Ovary (tissue), 9 donors: ENCODE data around the gene TPST2. TPM values are rescaled to one million over a fixed set of nuclear protein-coding genes. Genes with fewer than 3 reads are reported as not detected.
A peak's percentile ranks its signal among the peaks of the same experiment; 100 is the strongest.

Source experiments
- DNase-seq, 5 donors: peaks; one replicate each; pipeline ENCODE4 v3.0.0-alpha.2; 2019 to 2020
- H3K27ac ChIP-seq, 2 donors: fragments of 200-600 bp; one replicate each; pipeline versions ENCODE4 v1.5.1 to v1.8.0; 2019 to 2022
- H3K27me3 ChIP-seq: fragments of 200-600 bp; one replicate; pipeline ENCODE4 v1.8.0; 2022
- H3K36me3 ChIP-seq: fragments of 200-600 bp; sonication (generic); one replicate; pipeline ENCODE4 v1.5.1; 2019
- H3K4me1 ChIP-seq: one replicate; pipeline ENCODE4 v1.8.1; 2013; ENCODE audit warnings: mild to moderate bottlenecking, moderate library complexity; ENCODE audit not compliant: insufficient read depth
- H3K4me3 ChIP-seq: fragments of 200-600 bp; sonication (generic); one replicate; pipeline ENCODE4 v1.5.1; 2017
- H3K9me3 ChIP-seq, 2 donors: fragments of 200-600 bp in 1 of 2; sonication (generic) in 1 of 2; one replicate each; pipeline versions ENCODE4 v1.5.1 to v1.8.1; 2013 to 2019; ENCODE audit warnings: mild to moderate bottlenecking in 1 of 2, moderate library complexity in 1 of 2
- EP300 ChIP-seq: sonication (generic); formaldehyde crosslinking; IDR thresholded peaks from one replicate; pipeline ENCODE4 v1.6.1; 2017; ENCODE audit warnings: antibody characterized with exemption
- POLR2A ChIP-seq: fragments of 450-650 bp; IDR thresholded peaks from one replicate; pipeline ENCODE4 v1.6.1; 2017; ENCODE audit warnings: antibody characterized with exemption, mild to moderate bottlenecking, moderate library complexity
- WGBS, 3 donors: extraction: QIAGEN DNeasy Blood & Tissue Kit in 1 of 3; methylation state at CpG; one replicate each; pipeline versions ENCODE4 v1.1.5 to v1.1.7; 2013 to 2017; 5-methylcytosine and 5-hydroxymethylcytosine counted together
- intact Hi-C, 4 donors: fragments of 100-400 bp; cut with DNase I; formaldehyde crosslinking; loops; one replicate each; pipeline versions ENCODE4 v1.11.0 to v1.15.1; 2022 to 2023
- polyA plus RNA-seq, 2 donors: library from polyadenylated mRNA; stranded (reverse); fragments of 200-250 nt in 1 of 2; fragments of 350-450 nt in 1 of 2; fragmentation: Illumina TruSeq in 1 of 2; extraction: RNeasy Lipid Tissue Mini Kit (QIAGEN cat#74804) in 1 of 2; gene quantifications; one replicate each; pipeline ENCODE4 v1.2.3, GENCODE V29; 2013 to 2014
- total RNA-seq, 7 donors: library from RNA; depleted of rRNA in 2 of 7; stranded (reverse); fragments of >200 nt in 2 of 7; fragmentation: NEBNext Ultra II Directional in 3 of 7; extraction: Animal tissue kit (Norgen Biotek cat#: 25700) in 3 of 7; gene quantifications; one replicate each; pipeline versions ENCODE4 v1.1.0 to v1.2.4, GENCODE V29; 2016 to 2023
- TF ChIP-seq, protein P1 (sequence below), 3 donors: fragments of 450-650 bp in 2 of 3; fragments of 200-600 bp in 1 of 3; IDR thresholded peaks; one replicate each; pipeline versions ENCODE4 v1.5.1 to v1.8.0; 2016 to 2022; ENCODE audit warnings: antibody characterized with exemption in 3 of 3, mild to moderate bottlenecking in 1 of 3
- donor health status: DM: no; HTN: no; CAD: no; lungs with moderate emphysema.
- donor health status: DM: no; HTN: no; CAD: no.
- donor health status: Bipolar disorder and iron deficiency.
- donor health status: DM: yes; HTN: yes; CAD: no.
- donor health status: DM: no; HTN: no; CAD: no.
- donor health status: DM: yes; HTN: yes; CAD: no.

TPST2 gene
- total and polyA plus RNA-seq, 9 donors = 10.5 to 28.5 (median 15.0) TPM

- H3K27ac ChIP-seq = no peak overlapping the region
- TF ChIP-seq, protein P1, sequence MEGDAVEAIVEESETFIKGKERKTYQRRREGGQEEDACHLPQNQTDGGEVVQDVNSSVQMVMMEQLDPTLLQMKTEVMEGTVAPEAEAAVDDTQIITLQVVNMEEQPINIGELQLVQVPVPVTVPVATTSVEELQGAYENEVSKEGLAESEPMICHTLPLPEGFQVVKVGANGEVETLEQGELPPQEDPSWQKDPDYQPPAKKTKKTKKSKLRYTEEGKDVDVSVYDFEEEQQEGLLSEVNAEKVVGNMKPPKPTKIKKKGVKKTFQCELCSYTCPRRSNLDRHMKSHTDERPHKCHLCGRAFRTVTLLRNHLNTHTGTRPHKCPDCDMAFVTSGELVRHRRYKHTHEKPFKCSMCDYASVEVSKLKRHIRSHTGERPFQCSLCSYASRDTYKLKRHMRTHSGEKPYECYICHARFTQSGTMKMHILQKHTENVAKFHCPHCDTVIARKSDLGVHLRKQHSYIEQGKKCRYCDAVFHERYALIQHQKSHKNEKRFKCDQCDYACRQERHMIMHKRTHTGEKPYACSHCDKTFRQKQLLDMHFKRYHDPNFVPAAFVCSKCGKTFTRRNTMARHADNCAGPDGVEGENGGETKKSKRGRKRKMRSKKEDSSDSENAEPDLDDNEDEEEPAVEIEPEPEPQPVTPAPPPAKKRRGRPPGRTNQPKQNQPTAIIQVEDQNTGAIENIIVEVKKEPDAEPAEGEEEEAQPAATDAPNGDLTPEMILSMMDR (IDR thresholded peaks at IDR 0.05) = no peak
- TF ChIP-seq POLR2A (no peak), EP300 (no peak)
- H3K27me3 ChIP-seq = no peaks in the 10 kb centered on the region
- no peak for DNase-seq
- no peaks in the 10 kb centered on the region for H3K9me3 ChIP-seq
- intact Hi-C loops = loop anchor here in 1 of 4 donors (10.0 kb wide), 1 partner anchor 103 kb away; no protein-coding TSS in a partner anchor
- WGBS, 3 donors = 81 to 84% (median 83%) methylated on average over 4 of the region's 4 CpGs
- no peaks in the 10 kb centered on the region for H3K36me3 ChIP-seq
- H3K4me3 ChIP-seq = no peak overlapping the region
- H3K4me1 ChIP-seq = peaks cover 14% of the 10 kb centered on the region
These were observed 108.2 kb downstream of the TPST2 start for GRCh38 chr22:26481694-26482093.

DNA sequence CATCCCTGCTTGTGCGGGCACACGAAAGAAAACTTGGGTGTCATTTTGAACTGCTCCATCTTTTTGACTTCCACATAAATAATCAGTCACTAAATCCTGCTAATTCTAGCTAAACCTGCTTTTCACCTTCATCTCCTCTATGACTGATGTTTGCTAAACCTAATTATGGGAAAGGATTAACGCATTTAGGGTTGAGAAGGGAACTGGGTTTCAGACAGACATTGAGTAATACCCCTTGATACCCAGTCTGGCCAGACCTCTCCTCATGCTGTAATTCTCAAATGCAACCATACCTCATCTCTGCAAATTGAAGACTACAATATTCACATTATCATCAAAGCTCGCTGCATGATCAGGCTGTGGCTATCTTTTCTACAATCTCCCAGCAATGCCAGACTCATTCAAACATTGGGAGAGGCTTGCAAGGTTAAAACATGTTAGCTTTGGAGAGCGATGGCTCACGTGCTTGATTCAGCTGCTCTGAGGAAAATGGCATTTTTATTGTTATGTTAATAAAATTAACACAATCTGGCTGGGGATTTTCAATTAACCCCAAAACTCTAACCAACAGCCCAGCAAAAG is 108.7 kb downstream of the TPST2 start:
- Histone ChIP-seq H3K27ac (no peak overlapping the region), H3K27me3 (no peaks in the 10 kb centered on the region), H3K36me3 (no peaks in the 10 kb centered on the region), H3K9me3 (no peaks in the 10 kb centered on the region), H3K4me1 (peaks cover 14% of the 10 kb centered on the region), H3K4me3 (no peak overlapping the region)
- intact Hi-C loops = loop anchor here in 1 of 4 donors (10.0 kb wide), 1 partner anchor 104 kb away; no protein-coding TSS in a partner anchor
- WGBS, 3 donors = 72 to 75% (median 73%) methylated on average over 6 of the region's 6 CpGs
- no peak for DNase-seq
- TF ChIP-seq POLR2A = no peak
- TF ChIP-seq, protein P1 (IDR thresholded peaks at IDR 0.05) = no peak
- TF ChIP-seq EP300 = no peak

DNA sequence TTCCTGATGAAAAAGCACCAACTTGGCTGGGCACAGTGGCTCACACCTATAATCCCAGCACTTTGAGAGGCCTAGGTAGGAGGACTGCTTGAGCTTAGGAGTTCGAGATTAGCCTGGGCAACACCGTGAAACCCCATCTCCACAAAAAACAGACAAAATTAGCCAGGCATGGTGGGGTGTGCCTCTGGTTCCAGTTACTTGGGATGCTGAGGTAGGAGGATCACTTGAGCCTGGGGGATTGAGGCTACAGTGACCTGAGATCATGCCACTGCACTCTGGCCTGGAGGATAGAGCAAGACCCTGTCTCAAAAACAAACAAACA is 109.4 kb downstream of the TPST2 start:
- WGBS, 3 donors = 75 to 89% (median 79%) methylated on average over 2 of the region's 2 CpGs
- Histone ChIP-seq H3K27ac (no peak overlapping the region), H3K9me3 (no peaks in the 10 kb centered on the region), H3K36me3 (no peaks in the 10 kb centered on the region), H3K4me3 (no peak overlapping the region), H3K27me3 (no peaks in the 10 kb centered on the region), H3K4me1 (peaks cover 14% of the 10 kb centered on the region)
- DNase-seq = no peak
- TF ChIP-seq, protein P1 (IDR thresholded peaks at IDR 0.05) = no peak
- TF ChIP-seq POLR2A = no peak
- no peak for TF ChIP-seq EP300
- intact Hi-C loops = loop anchor here in 1 of 4 donors (10.0 kb wide), 1 partner anchor 104 kb away; no protein-coding TSS in a partner anchor

DNA sequence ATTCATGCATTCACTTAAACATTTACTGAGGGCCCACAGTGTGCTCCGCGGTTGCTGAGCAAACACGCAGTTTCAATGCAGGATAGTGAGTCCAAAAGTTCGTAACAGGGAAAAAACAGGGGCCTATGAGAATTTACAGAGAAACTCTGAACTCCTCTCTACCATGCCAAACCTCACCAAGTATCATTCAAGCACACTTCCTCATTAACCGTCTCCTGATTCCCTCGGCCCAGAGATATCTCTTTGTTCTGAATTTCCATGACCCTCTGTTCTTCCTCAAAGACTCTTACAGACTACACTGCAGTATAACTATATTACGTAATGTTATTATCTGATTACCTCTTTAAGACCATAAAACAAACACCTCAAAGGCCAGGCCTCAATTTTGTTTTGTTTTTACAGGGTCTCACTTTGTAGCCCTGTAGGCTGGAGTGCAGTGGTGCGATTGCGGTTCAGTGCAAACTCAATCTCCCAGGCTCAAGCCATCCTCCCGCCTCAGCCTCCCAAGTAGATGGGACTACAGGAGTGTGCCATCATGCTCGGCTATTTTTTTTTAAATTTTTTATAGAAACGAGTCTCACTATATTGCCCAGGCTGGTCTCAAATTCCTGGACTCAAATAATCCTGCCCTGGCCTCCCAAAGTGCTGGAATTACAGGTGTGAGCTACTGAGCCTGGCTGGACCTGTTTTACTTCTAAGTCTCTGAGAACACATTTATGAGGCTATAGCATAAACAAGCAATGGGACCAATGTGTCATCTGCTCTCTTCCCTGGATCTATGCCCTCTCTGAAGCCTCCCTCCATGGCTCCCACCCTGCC is 109.9 kb downstream of the TPST2 start:
- Histone ChIP-seq H3K4me3 (no peak overlapping the region), H3K36me3 (no peaks in the 10 kb centered on the region), H3K27ac (peak overlapping the region in 1 of 2 donors; percentile 0), H3K4me1 (peaks cover 14% of the 10 kb centered on the region), H3K27me3 (no peaks in the 10 kb centered on the region), H3K9me3 (no peaks in the 10 kb centered on the region)
- 41 to 59% (median 44%) methylated on average over 12 of the region's 12 CpGs for WGBS, 3 donors
- TF ChIP-seq, protein P1 (IDR thresholded peaks at IDR 0.05) = no peak
- TF ChIP-seq EP300 = no peak
- TF ChIP-seq POLR2A = no peak
- intact Hi-C loops = loop anchor here in 1 of 4 donors (10.0 kb wide), 1 partner anchor 105 kb away; no protein-coding TSS in a partner anchor
- DNase-seq = no peak
